Middle frontal gyrus (tissue), 1 donor: Measurements from ENCODE around the gene DNAAF9.

Experiments
- DNase-seq: peaks from one replicate; pipeline ENCODE4 v3.0.0-alpha.2; 2015; ENCODE audit warnings: low spot score; ENCODE audit errors: extremely low spot score

DNAAF9 gene

DNA sequence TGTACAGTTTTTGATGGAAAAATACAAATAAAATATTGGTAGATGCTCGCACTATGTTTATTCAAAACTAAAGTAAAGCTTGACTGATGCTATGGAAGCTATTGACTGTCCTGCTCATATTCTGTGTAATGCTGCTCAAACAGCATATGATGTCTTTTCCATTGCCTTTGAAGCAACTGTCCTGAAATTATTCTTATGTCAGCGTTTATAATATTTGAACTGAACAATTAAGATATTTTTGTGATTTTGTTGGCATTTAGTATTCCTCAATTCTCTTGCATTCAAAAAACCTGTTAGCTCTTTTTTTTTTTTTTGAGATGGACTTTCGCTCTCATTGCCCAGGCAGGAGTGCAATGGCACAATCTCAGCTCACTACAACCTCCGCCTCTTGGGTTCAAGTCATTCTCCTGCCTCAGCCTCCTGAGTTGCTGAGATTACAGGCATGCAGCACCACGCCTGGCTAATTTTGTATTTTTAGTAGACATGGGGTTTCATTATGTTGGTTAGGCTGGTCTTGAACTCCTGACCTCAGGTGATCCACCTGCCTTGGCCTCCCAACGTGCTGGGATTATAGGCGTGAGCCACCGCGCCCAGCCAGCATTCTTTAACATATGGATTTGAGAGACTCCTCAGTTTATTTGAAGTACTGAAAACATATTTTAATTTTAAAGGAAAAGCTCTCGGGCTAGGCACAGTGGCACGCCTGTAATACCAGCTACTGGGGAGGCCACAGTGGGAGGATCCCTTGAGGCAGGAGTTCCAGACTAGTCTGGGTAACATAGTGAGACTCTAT is 5.3 kb upstream of the DNAAF9 start:
- no peak for DNase-seq

DNA sequence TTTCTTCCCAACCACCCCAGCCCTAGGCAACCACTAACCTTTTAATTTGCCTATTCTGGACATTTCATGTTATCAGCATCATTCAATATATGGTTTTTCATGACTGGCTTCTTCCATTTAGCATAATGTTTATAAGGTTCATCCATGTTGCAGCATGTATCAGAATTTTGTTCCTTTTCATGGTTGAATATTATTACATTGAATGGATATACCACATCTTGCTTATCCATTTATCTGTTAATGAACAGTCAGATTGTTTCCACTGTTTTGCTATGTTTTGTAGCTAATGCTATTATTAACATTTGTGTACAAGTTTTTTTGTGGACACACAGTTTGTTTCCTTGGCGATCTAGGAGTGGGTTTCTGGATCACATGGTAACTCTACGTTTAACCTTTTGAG is 3.0 kb upstream of the DNAAF9 start:
- DNase-seq, result no peak

DNA sequence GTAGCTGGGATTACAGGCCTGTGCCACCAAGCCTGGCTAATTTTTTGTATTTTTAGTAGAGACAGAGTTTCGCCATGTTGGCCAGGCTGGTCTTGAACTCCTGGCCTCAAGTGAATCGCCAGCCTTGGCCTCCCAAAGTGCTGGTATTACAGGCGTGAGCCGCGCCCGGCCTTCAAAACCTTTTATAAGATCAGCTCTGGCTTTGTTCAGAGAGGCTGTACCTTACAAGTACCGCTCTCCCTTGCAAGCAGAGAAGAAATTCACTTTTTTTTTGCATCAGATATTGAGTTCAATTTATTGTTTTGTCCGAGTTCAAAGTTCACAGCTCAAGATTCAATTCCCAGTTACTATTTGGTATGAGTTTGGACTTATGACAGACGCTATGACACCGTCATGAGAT is 1.9 kb upstream of the DNAAF9 start:
- no peak for DNase-seq

DNA sequence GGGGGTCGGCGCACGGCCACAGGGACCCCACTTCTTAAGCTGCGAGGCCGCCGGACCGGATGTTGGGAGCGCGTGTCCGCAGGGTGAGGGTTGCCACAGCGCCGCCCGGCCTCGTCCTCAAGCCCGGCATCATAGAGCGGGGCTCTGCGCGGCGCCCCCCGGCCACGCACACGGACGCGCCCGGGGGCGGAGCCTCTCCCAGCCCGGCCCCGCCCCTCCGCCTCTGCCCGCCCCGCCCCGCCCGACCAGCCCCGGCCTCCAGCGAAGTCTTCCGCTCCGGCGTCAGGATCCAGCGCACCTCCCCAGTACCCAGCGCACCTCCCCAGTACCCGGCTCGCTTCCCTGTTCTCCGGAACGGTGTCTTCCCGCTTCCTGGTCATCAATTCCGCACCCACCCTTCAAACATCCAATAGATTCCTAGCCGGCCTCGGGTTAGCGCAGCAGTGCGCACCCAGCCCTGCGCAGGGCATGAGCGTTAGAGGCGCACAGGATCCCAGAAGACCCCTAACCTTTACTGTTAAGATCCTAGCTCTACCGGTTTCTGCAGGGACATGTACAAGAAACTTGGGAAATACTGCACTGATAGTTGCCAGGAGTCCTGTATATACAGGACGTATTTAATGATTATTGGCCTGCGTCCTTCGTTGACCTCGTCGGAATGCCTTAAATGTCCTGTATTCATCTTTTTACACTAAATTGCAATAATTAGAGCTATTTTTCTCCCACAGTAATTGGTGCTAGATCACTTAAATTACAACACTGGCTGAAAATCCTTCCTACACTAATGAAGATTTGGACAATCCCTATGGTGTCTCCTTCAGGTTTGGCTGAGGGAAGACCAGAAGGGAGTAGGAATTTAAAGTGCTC is 535 bp upstream of the DNAAF9 start:
- DNase-seq, result peak; percentile 56

DNA sequence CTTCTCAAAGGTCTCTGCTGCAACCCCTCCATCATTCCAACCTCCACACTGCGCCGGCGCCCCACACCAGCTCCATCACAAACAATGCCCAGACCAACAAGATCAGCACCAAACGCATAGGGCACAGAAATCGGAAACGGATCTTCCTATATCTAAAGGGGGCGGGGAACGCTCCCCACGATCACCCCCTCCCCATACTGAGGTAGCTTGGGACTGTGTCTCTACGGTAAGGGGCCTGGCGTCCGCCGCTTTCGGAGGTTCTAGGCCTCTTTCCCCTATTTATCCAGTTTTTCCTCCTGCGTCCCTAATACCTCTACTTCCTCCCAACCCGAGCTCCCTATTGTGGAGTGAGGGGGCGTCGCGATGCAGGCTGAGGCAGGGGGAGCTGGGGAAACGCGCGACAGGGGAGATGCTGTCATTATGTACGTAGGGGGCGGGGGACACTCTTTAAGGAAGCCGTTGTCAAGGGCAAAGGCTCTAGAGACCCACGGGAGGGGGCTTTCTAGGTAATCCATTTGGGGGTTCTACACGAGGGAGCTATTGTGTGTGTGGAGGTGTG is 909 bp downstream of the DNAAF9 start:
- DNase-seq, result no peak

DNA sequence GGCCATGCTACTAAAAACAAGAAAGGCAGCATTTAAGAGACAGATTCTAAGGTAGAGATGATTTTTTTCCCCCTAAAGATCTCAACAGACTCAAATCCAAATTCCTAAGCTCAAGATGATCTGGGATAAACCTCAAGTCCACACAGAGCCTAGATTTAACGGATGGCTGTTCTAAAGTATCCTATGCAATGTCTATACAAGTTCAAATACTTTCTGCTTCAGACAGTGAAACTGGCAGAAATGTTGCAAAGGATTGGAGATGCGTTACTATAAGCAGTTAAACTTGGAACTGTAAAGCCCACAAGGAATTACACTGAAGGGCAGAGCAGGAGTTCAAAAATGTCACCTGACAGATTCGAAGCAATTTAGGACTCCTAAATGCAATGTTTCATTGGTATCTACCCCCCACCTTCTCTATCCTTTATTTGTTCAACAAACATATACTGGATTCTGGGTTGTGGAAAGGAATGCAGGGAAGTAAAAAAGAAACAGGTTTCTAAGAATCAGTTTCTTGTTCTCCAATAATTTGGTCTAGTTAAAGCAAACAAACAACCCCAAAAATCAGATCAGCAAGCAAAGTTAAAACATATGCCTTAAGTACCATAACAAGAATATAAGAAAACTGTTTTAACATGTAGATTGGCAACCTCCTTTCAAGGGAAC is 1.6 kb downstream of the DNAAF9 start:
- no peak for DNase-seq

DNA sequence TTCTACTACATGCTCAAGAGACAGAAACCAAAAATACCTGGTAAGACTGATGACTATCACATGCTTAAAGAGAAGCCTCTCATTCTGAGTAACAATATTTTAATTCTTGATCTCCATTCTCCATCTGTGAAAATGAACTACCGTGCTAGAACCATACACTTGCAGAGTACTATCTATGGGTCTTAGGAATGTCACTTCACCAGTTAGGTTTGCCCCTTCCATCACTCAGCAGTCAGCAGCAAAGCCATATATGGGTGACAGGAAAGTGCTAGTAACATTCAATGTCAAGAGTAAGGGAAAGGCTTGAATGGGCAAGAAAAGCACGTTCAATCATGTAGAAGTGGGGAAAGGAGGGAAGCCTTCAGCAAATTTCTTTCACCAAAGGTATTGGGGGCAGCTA is 2.3 kb downstream of the DNAAF9 start:
- no peak for DNase-seq

DNA sequence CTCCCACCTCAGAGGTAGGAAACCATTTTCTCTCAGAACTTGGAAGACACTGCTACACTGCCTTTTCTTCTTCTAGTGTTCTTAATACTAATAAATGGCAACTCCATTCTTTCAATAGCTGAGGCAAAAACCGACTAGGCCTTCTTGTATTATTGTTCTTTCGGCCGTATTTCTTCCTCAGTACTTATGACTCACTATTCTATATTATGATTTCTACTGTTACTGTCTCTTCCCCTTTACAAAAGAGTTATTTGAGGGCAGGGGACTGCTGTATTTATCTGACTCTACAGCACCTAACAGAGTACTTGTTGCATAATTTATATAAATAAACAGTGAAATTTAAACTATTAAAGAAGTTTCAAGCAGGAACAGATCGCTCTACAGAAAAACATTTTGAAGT is 3.1 kb downstream of the DNAAF9 start:
- no peak for DNase-seq

DNA sequence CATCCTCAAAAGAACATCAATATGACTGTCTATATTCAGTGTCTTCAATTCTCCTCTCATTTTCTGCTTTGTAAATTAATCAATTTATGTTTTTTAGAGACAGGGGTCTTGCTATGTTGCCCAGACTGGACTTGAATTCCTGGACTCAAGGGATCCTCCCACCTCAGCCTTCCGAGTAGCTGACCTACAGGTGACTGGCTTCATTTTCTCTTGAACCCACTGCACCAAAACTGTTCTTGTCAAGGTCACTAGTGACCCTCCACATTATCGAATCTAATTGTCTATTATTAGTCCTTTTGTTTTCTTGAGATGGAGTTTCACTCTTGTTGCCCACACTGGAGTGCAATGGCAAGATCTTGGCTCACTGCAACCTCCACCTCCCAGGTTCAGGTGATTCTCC is 3.7 kb downstream of the DNAAF9 start:
- no peak for DNase-seq

DNA sequence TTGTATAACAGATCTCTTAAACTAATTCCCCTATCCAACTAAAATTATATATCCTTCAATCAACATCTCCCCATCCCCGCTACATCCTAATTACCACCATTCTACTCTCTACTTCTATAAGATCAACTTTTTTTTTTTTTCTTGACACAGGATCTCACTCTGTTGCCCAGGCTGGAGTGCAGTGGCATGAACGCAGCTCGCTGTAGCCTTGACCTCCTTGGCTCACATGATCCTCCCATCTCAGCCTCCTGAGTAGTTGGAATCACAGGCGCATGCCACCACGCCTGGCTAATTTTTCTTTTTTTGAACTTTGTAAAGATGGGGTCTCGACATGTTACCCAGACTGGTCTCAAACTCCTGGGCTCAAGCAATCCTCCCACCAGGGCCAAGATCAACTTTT is 5.0 kb downstream of the DNAAF9 start:
- no peak for DNase-seq

DNA sequence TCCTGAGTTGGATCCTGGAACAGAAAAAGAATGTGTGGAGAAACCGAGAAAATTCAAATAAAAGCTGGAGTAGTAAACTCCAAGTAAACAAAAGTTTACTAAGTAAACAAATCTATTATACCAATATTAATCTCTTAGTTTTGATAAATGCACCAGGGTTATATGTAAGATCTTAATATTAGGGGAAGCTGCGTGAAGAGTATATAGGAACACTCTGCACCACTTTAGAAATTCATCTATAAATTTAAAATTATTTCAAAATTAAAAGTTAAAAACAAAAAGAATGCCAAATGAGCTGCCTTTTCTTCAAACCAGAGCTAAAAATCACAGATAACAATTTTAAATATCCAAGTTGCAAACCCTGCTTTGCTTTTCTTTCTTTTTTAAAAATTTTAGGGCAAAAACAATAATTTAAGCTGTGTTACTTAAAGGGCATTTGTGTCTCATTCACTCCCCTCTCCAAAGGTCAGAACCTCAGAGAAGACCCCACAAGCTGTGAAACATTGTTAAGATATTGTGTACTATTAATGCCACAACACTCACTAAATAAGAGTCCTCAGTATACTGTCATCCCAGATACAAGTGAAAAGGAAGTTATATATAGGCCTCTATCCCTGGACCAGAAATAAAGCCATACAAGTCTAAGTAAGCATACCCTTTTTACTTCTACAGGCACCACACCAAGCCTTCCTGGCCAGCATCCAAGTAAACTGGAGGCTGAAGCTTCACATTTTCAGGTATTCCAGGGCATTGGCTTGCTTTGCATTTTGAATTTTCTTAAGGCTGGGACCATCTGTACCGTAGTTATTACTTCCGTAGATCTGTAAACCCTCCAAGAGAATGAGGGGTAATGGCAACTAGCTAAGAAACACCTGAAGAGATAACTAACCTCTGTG is 7.0 kb downstream of the DNAAF9 start:
- DNase-seq, result no peak

DNA sequence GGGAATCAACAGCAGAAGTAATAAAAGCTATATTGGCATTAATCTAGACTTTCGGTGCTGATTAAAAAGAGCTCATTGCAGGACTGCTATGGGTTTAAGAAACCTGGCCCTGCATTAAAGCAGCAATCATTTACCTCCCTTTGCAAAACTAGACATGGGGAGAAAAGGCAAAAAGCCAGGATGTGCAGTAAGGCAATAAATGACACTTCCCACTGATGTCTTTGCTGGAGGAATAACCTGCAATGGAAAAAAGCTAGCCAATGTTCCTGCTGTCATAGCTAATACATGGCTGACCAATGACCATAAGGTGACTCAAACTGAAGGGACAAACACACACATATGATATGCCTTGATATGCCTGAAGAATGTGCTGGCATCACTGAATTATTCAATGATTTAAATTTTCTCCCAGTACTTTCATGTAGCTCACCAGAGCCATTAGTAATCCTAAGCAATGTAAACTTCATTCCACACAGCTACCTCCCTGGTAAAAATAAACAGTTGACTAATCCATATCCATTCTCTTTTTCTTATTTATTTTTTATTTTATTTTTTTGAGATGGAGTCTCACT is 8.7 kb downstream of the DNAAF9 start:
- DNase-seq, result no peak

DNA sequence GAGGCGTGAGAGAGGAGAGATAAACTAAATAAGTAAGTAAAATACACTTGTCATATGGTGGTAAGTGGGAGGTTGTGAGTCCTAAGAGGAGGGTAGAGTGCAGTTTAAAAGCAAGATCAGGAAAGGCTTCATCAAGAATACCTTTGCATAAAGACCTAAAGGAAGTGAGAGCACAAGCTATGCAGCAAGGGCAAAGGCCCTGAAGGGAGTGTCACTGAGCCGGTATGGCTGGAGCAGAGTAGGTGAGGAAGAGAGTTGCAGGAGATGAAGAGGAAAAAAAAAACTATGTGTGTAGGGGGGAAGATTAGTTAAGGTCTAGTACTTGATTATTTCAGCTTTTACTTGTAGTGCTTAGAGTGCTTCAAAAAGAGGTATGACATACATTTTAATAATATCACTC is 11.0 kb downstream of the DNAAF9 start:
- no peak for DNase-seq

DNA sequence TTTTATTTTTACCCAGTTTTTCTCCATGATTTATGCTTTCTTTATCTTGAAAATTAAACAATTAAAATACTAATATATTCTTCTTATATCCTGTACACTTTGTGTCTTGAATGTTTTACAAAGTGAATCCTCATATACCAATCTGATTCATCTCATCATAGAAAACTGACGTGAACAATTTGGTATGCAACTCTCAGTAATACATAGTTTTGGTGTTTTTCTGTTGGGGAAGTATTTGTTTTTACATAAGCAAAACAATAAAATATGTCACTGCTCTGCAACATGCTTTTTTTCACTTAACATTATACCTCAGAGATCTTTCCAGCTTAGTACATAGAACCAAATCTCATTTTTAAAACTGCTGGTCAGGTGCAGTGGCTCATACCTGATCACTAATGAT is 14.7 kb downstream of the DNAAF9 start:
- DNase-seq, result no peak

DNA sequence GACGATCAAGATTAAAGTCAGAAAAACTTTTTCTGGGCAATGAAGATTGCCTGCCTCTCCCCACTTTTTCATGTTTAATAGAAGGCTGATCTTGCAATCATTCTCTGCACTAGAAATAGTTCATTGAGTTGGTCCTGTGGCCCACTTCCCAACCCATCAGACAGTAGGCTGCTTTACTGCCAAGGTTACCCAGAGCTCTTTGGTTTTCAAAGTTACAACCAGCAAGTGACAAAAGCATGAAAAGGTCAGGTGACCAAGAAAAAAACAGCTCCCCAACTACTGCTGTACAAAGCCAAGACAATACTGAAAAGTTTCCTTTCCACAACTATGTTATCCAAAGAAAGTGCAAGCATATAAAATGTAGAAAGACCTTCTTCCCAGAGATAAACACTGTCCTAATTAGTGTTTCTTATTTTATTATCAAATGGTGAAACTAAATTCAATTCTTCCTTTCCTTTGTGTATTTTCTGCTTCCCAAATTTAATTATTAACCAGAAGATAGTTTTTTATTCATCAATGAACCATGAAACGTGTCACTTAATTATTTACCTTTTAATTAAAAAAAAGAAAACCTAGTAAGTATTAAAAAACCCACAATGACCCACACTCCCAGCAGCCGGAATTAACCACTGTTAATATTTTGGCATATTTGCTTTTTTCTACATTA is 16.6 kb downstream of the DNAAF9 start:
- no peak for DNase-seq

DNA sequence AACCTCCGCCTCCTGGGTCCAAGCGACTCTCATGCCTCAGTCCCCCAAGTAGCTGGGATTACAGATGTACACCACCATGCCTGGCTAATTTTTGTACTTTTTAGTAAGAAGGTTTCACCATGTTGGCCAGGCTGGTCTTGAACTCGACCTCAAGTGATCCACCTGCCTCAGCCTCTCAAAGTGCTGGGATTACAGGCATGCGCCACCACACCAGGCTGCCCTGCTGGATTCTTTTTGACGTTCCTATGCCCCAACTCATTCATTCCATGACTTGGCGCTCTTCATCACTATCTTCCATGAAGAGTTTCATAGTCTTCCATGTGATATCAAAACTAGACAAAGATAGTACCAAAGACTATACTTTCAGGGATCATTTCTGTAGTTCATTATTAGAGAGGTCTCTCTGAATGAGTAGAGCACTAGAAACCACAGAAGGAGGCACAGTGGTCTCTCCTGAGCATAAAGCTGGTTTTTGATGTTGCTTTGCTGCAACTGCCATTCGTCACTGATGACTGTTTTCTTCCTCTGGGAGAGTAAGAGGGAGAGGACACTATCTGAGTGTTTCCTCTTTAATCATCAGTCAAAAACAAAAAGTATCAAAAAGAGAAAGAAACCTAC is 23.5 kb downstream of the DNAAF9 start:
- DNase-seq, result no peak

DNA sequence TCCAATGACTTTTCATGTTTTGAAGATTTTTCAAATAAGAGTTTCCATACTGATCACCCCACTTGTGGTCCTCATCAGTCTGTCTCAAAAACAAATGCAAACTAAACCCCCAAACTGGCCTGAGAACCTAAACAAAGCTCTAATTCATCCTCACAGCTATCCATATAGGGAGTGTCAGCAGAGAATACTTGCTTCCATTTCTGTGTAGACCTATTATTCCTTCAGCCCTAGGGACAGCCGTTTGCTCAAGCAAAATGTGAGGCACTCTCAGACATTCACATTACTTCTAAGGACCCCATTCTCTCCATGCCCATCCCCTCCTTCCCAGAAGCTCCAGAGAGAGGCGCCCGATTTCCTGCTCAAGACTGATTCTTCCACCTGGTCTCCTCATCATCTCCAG is 24.6 kb downstream of the DNAAF9 start:
- no peak for DNase-seq

DNA sequence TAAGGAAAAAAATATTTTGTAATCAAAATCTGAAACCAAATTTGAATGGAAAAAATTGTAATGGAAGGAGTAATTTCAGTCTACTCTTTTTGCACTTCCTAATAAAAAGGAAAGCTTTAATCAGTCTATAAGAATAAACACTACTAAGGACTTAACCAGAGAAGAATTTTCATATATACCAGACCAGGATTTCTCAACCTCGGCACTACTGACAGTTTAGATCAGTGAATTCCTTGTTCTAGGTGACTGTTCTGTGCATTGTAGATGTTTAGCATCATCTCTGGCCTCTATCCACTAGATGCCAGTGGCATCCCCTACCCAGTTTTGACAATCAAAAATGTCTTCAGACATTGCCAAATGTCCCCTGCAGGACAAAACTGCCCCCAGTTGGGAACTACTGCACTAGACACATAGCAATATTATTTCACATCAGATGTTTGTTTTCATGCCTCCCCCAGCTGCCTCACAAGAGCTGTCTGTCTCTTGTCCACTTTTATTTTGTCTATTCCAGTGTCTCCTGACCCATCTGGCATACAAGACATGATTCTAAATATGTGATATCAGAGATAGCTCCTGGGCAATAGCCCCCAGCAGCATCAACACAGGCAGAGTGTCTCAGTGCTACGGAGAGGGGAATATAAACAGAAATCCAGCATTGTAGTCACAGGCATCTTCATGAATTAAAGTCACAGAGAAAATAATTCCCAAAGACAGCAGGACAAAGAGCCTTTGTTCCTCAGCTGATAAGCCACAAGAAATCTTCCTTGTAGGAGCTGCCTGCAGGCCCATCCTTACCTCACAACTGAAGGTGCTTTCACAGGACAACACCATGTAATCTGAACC is 27.0 kb downstream of the DNAAF9 start:
- no peak for DNase-seq

DNA sequence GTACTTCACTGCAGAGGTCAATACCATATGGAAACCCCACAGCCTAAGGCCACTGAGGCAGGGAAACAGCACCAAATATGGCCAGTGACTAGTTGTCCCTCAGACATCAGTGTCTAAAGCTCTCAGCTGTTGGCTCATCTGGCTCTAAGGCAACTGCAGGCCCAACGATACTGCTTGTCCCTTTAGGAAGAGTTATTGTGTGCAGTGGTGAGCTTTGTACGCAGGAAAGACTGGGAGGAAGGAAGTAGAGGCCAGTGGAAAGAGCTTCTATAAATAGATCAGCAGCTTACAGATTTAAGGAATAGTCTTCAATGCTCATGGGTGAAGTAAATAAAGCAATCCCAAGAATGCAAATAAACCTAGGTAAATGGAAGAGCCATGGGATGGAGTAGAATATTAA is 29.3 kb downstream of the DNAAF9 start:
- no peak for DNase-seq
